ENCODE results near the gene CCDC159.
"Not testable (repeated sequence)": the region's sequence is repeated elsewhere in the genome, so short reads cannot be mapped to it uniquely, and the experiment has no call there.

CCDC159 gene

DNA sequence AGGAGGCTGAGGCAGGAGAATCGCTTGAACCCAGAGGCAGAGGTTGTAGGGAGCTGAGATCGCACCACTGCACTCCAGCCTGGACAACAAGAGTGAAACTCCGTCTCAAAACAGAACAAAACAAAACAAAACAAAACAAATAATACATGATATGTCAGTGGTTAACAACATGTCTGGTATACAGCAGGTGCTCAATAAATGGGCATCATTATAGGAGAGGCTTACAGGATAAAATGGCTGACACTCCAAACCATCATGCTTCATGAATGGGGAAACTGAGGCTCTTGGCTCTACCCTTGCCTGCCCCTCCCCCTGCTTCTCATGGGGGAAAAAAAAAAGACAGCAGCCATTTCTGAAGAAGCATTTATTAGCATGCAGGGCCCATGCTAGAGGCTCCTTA, 3.9 kb upstream of the CCDC159 start:
- in situ Hi-C loops (cut with HindIII; ENCODE audit: low pct_unique_long_range_greater_than_20kb, low sequenced_read_pairs): no loop called here
- TF ChIP-seq JUND (IDR thresholded peaks at IDR 0.05; ENCODE audit: low read depth): no peak
- DNase-seq (ENCODE audit: low read depth in 1 of 2, low spot score in 1 of 2): no peak

- in situ Hi-C loops (cut with HindIII; ENCODE audit: low pct_unique_long_range_greater_than_20kb, low sequenced_read_pairs): no loop called here
- DNase-seq (ENCODE audit: low read depth in 1 of 2, low spot score in 1 of 2): peak in 1 of 2 experiments; percentile 80
- TF ChIP-seq JUND (IDR thresholded peaks at IDR 0.05; ENCODE audit: low read depth): no peak
Observed at GRCh38 chr19:11345122-11345803, 1.1 kb upstream of the CCDC159 start.

DNA sequence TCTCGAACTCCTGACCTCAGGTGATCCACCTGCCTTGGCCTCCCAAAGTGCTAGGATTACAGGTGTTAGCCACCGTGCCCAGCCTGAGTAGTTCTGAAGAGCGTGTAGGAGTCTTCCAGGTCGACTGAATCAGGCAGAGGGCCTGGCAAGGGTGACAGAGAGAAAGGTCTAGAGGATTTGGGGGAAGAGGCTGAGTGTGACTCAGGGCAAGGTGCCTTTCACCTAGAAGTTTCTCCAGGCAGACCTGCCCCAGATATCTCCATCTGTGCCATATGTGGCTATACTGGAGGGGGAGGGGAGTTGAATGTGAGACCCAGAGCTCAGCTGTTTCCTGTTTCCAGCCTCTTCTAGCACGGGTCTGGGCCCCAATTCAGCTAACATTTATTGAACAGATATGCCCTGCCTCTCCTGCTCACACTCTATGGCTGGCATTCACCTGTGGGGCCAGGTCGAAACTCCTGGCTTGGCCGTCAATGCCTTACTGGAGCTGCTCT, 1.3 kb downstream of the CCDC159 start:
- TF ChIP-seq JUND (IDR thresholded peaks at IDR 0.05; ENCODE audit: low read depth): no peak
- in situ Hi-C loops (cut with HindIII; ENCODE audit: low pct_unique_long_range_greater_than_20kb, low sequenced_read_pairs): no loop called here
- DNase-seq (ENCODE audit: low read depth in 1 of 2, low spot score in 1 of 2): no peak

GRCh38 chr19:11349171-11349570, 2.9 kb downstream of the CCDC159 start:
- in situ Hi-C loops (cut with HindIII; ENCODE audit: low pct_unique_long_range_greater_than_20kb, low sequenced_read_pairs): no loop called here
- no peak for TF ChIP-seq JUND (IDR thresholded peaks at IDR 0.05; ENCODE audit: low read depth)
- no peak for DNase-seq (ENCODE audit: low read depth in 1 of 2, low spot score in 1 of 2)

- in situ Hi-C loops (cut with HindIII; ENCODE audit: low pct_unique_long_range_greater_than_20kb, low sequenced_read_pairs); DNase-seq (ENCODE audit: low read depth in 1 of 2, low spot score in 1 of 2): not testable (repeated sequence)
Observed at GRCh38 chr19:11354102-11354501, 7.8 kb downstream of the CCDC159 start.

DNA sequence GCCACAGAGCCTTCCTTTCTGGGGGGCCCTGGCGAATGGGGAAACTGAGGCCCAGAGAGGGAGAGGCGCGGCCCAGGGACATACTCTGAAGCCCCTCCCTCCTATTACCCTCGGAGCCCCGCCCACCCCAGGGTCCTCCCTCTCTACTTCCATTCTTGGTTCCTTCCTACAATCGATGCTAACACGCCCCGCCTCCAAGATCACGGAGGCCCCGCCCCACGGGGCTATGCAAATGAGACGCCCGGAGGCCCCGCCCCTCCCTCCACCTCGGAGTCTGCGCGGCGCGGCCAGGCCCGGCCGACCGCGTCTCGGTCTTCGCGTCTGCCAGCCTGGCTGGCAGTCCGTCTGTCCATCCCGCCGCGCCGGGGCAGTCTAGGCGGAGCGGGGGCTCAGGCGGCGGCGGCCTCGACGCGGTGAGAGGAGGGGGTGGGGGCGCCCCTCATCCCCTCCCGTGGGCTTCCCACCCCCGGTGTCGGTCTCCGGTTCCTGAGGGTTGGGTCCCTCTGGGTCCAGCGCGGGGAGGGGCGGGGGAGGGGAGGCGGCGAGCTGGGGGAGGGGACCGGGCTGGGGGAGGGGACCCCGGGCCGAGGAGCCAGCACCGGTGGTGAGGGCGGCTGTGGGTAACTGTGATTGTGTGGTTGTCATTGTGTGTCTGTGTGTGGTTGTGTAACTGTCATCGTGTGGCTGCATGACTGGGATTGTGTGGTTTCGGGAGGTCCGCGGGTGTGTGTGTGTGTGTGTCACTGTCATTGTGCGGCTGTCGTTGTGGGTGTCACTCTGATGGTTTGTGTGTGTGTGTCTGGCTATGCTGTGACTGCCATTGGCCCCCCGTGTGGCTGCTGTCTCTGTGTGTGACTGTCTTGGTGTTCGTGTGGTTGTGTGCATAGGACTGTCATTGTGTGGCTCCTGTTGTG, 9.1 kb downstream of the CCDC159 start, which contains the start of gene PLPPR2:
Gene PLPPR2, plus strand, starts transcription at position 273 of the 914 bp plus-strand sequence. CDS start 2,242 bp downstream, outside the sequence.
- DNase-seq (ENCODE audit: low read depth in 1 of 2, low spot score in 1 of 2): peak; percentile 86 to 93
- in situ Hi-C loops (cut with HindIII; ENCODE audit: low pct_unique_long_range_greater_than_20kb, low sequenced_read_pairs): no loop called here
- TF ChIP-seq JUND (IDR thresholded peaks at IDR 0.05; ENCODE audit: low read depth): no peak

GRCh38 chr19:11356074-11356397, 9.7 kb downstream of the CCDC159 start:
- no peak for DNase-seq (ENCODE audit: low read depth in 1 of 2, low spot score in 1 of 2)
- in situ Hi-C loops (cut with HindIII; ENCODE audit: low pct_unique_long_range_greater_than_20kb, low sequenced_read_pairs): no loop called here
- TF ChIP-seq JUND (IDR thresholded peaks at IDR 0.05; ENCODE audit: low read depth): no peak

DNA sequence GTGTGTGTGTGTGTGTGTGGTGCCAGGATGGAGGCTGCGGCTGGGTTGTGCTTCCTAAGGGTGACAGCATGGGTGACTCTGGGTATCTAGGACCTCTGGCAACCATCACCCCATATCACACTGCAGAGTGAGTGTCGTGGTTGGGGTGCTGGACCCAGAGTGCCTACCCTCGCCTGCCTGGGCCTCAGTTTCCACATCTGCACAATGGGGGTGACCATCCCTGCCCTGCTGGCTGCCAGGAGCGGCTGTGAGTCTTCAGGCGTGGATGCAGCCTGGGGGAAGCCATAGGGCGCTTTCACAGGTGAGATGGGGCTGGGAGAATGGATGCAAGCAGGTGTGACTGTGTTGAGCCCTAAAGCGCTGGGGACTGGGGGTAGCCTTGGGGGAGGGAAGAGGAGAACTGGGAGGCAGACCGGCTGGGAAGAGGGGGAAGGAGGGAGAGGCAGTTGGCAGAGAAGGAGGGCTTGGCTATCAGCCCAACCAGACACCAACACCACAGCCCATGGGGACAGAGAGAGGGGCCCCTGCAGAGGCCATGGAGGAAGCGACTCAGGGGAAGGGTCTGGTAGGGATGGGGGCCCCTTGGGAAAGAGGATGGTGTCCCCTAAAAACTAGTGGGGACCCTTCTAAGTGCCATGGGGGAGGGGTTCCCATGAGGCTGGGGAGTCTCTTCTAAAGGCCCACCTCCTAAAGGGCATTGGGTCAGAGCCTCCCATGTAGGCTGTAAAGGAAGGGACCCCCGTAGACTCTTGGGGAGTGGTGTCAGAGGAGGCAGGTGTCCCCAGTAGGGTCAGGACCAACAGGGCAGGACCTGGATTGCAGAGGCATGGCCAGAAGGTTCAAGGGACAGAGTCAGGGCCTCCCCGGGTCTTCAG, 10.6 kb downstream of the CCDC159 start:
- no peak for TF ChIP-seq JUND (IDR thresholded peaks at IDR 0.05; ENCODE audit: low read depth)
- no peak for DNase-seq (ENCODE audit: low read depth in 1 of 2, low spot score in 1 of 2)
- in situ Hi-C loops (cut with HindIII; ENCODE audit: low pct_unique_long_range_greater_than_20kb, low sequenced_read_pairs): no loop called here

DNA sequence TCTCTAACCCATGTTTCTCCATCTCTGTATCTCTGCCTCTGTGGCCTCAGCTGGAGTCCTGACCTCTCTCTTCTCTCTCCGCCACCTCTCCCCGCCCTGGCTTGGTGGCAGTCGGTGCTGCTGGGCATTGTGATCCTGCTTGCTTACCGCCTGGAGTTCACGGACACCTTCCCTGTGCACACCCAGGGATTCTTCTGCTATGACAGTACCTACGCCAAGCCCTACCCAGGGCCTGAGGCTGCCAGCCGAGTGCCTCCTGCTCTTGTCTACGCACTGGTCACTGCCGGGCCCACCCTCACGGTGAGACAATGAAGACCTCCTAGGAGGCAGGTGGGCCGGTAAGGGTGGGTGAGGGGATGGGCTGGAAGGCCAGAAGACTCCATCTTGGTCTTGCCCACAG, 13.1 kb downstream of the CCDC159 start:
- in situ Hi-C loops (cut with HindIII; ENCODE audit: low pct_unique_long_range_greater_than_20kb, low sequenced_read_pairs): no loop called here
- DNase-seq (ENCODE audit: low read depth in 1 of 2, low spot score in 1 of 2): no peak
- TF ChIP-seq JUND (IDR thresholded peaks at IDR 0.05; ENCODE audit: low read depth): no peak

DNA sequence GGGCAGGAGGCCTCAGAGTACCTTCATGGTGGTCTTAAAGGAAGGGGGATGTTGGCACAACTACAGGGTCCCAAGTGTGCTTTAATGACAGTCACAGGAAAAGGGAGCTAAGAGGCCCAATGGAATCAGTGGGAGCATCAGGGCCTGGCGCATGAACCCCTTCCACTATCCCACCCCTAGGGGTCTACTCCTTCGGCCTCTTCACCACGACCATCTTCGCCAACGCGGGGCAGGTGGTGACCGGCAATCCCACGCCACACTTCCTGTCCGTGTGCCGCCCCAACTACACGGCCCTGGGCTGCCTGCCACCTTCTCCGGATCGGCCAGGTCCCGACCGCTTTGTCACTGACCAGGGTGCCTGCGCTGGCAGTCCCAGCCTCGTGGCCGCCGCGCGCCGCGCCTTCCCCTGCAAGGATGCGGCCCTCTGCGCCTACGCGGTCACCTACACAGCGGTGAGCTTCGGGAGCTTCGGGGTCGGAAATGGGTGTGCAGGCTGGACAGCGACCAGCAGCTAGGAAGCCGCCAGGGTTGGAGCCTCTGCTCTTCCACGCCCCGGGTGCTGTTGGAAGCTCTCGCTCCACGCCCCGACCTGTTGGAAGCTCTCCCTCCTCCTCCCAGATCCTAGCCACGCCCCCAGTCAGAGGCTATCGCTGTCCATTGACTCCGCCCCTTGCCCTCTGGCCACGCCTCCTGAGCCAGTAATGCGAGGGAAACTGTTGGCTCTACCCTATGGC, 14.9 kb downstream of the CCDC159 start:
- in situ Hi-C loops (cut with HindIII; ENCODE audit: low pct_unique_long_range_greater_than_20kb, low sequenced_read_pairs): no loop called here
- no peak for DNase-seq (ENCODE audit: low read depth in 1 of 2, low spot score in 1 of 2)
- no peak for TF ChIP-seq JUND (IDR thresholded peaks at IDR 0.05; ENCODE audit: low read depth)

GRCh38 chr19:11361771-11362731, 15.7 kb downstream of the CCDC159 start:
- in situ Hi-C loops (cut with HindIII; ENCODE audit: low pct_unique_long_range_greater_than_20kb, low sequenced_read_pairs): no loop called here
- DNase-seq (ENCODE audit: low read depth in 1 of 2, low spot score in 1 of 2): no peak
- no peak for TF ChIP-seq JUND (IDR thresholded peaks at IDR 0.05; ENCODE audit: low read depth)

Measured in T47D (cell line).